Caco-2 (cell line): ENCODE data around the gene PID1. TPM values are rescaled to one million over a fixed set of nuclear protein-coding genes. Genes with fewer than 3 reads are reported as not detected.

Source experiments
- BruUV-seq: library from RNA; stranded (reverse); fragments of 400-500 nt; replicated peaks from 2 replicates; lab custom pipeline; 2021; lab: Mats Ljungman, UMichigan
- CTCF ChIA-PET: fragments of 300-600 bp; sonication (Branson Sonifier 250); formaldehyde crosslinking; loops from one replicate; lab custom pipeline; 2022; ENCODE audit warnings: antibody characterized with exemption; lab: Charles Lee
- POLR2A ChIA-PET: fragments of 300-600 bp; sonication (Branson Sonifier 250); formaldehyde crosslinking; loops from one replicate; lab custom pipeline; 2022; ENCODE audit warnings: antibody characterized with exemption; lab: Charles Lee
- DNase-seq, 2 experiments: peaks; one replicate each; pipeline versions ENCODE4 v3.0.0 to v3.0.0-alpha.2; 2020 to 2022
- H3K27me3 ChIP-seq: replicated peaks from 2 replicates; pipeline ENCODE4 v1.6.0; 2011; ENCODE audit warnings: low read length; ENCODE audit not compliant: control insufficient read depth, insufficient read depth
- H3K36me3 ChIP-seq: 2 replicates; pipeline ENCODE4 v1.5.1; 2011; ENCODE audit warnings: low read length; ENCODE audit not compliant: control insufficient read depth, insufficient read depth
- H3K4me1 ChIP-seq: fragments of 250-450 bp; sonication (Bioruptor Pico); 2 replicates; pipeline ENCODE4 v1.5.1; 2020; ENCODE audit warnings: mild to moderate bottlenecking
- H3K4me3 ChIP-seq: 2 replicates; pipeline ENCODE4 v1.5.1; 2011; ENCODE audit warnings: low read depth, mild to moderate bottlenecking, control low read depth, low read length
- H3K9me3 ChIP-seq: fragments of 250-450 bp; sonication (Bioruptor Pico); 2 replicates; pipeline ENCODE4 v1.5.1; 2020; ENCODE audit warnings: mild to moderate bottlenecking, moderate library complexity
- H3K27ac Mint-ChIP-seq: one replicate; pipeline ENCODE4 v1.8.0; 2022; ENCODE audit warnings: mixed read lengths; ENCODE audit not compliant: unreplicated experiment
- H3K27me3 Mint-ChIP-seq: one replicate; pipeline ENCODE4 v1.8.0; 2022; ENCODE audit warnings: mixed read lengths; ENCODE audit not compliant: insufficient read depth, unreplicated experiment
- H3K36me3 Mint-ChIP-seq: one replicate; pipeline ENCODE4 v1.8.0; 2022; ENCODE audit warnings: mild to moderate bottlenecking, mixed read lengths; ENCODE audit not compliant: insufficient read depth, unreplicated experiment
- H3K4me1 Mint-ChIP-seq: one replicate; pipeline ENCODE4 v1.8.0; 2022; ENCODE audit warnings: low read depth, mixed read lengths; ENCODE audit not compliant: unreplicated experiment
- H3K4me3 Mint-ChIP-seq: one replicate; pipeline ENCODE4 v1.8.0; 2022; ENCODE audit warnings: mild to moderate bottlenecking, moderate library complexity, mixed read lengths; ENCODE audit not compliant: unreplicated experiment
- H3K9me3 Mint-ChIP-seq: one replicate; pipeline ENCODE4 v1.8.0; 2022; ENCODE audit warnings: mixed read lengths; ENCODE audit not compliant: unreplicated experiment
- CTCF ChIP-seq, 2 experiments: fragments of 200-600 bp in 1 of 2; IDR thresholded peaks; 1 replicate in 1 of 2; 2 replicates in 1 of 2; pipeline versions ENCODE4 v1.5.1 to v1.8.0; 2011 to 2022; ENCODE audit warnings: antibody characterized with exemption in 1 of 2, control low read depth in 1 of 2, inconsistent platforms in 1 of 2, low read depth in 1 of 2, low read length in 1 of 2, mild to moderate bottlenecking in 1 of 2, moderate library complexity in 1 of 2; ENCODE audit not compliant: insufficient read depth in 1 of 2, severe bottlenecking in 1 of 2, unreplicated experiment in 1 of 2
- intact Hi-C: fragments of 100-400 bp; cut with micrococcal nuclease; formaldehyde crosslinking; loops from one replicate; pipeline ENCODE4 v1.10.0; 2022; ENCODE audit not compliant: unreplicated experiment
- total RNA-seq: library from RNA; stranded (reverse); gene quantifications from 2 replicates; pipeline ENCODE4 v1.2.3, GENCODE V29; 2022

The PID1 gene
- total RNA-seq, 1 experiment from 2014 or later = 9.8 TPM

- Mint-ChIP-seq H3K4me3 (no peak overlapping the region), H3K9me3 (no peaks in the 10 kb centered on the region), H3K36me3 (no peaks in the 10 kb centered on the region), H3K27me3 (no peaks in the 10 kb centered on the region), H3K27ac (no peak overlapping the region), H3K4me1 (no peaks in the 10 kb centered on the region)
- H3K4me1 ChIP-seq = no peaks in the 10 kb centered on the region
- no peaks in the 10 kb centered on the region for H3K9me3 ChIP-seq
- no peaks in the 10 kb centered on the region for H3K36me3 ChIP-seq
- intact Hi-C loops = no loop called here
- BruUV-seq = no TSS peak
- CTCF ChIA-PET = no interaction called here
- H3K4me3 ChIP-seq = no peak overlapping the region
- H3K27me3 ChIP-seq = no peaks in the 10 kb centered on the region
- no peak for DNase-seq
- POLR2A ChIA-PET = no interaction called here
- no peak for TF ChIP-seq CTCF (IDR thresholded peaks at IDR 0.05; ENCODE audit: insufficient read depth in 1 of 2, low read depth in 1 of 2, low read length in 1 of 2, severe bottlenecking in 1 of 2, unreplicated experiment in 1 of 2)
Measured at GRCh38 chr2:229109195-229109594, 161.9 kb downstream of the PID1 start.

- H3K36me3 Mint-ChIP-seq = no peaks in the 10 kb centered on the region
- no TSS peak for BruUV-seq
- Histone ChIP-seq H3K4me3 (no peak overlapping the region), H3K27me3 (no peaks in the 10 kb centered on the region), H3K9me3 (no peaks in the 10 kb centered on the region), H3K4me1 (no peaks in the 10 kb centered on the region), H3K36me3 (no peaks in the 10 kb centered on the region)
- intact Hi-C loops = no loop called here
- no peak overlapping the region for H3K4me3 Mint-ChIP-seq
- CTCF ChIA-PET = no interaction called here
- H3K4me1 Mint-ChIP-seq = no peaks in the 10 kb centered on the region
- TF ChIP-seq CTCF (IDR thresholded peaks at IDR 0.05; ENCODE audit: insufficient read depth in 1 of 2, low read depth in 1 of 2, low read length in 1 of 2, severe bottlenecking in 1 of 2, unreplicated experiment in 1 of 2) = no peak
- no peak for DNase-seq
- no peak overlapping the region for H3K27ac Mint-ChIP-seq
- no peaks in the 10 kb centered on the region for H3K9me3 Mint-ChIP-seq
- POLR2A ChIA-PET = no interaction called here
- no peaks in the 10 kb centered on the region for H3K27me3 Mint-ChIP-seq
Measured at GRCh38 chr2:229107601-229108000, 163.5 kb downstream of the PID1 start.

- BruUV-seq = no TSS peak
- Mint-ChIP-seq H3K4me3 (no peak overlapping the region), H3K9me3 (no peaks in the 10 kb centered on the region), H3K27ac (no peak overlapping the region), H3K4me1 (no peaks in the 10 kb centered on the region), H3K36me3 (no peaks in the 10 kb centered on the region), H3K27me3 (no peaks in the 10 kb centered on the region)
- Histone ChIP-seq H3K4me3 (no peak overlapping the region), H3K27me3 (no peaks in the 10 kb centered on the region), H3K9me3 (no peaks in the 10 kb centered on the region), H3K4me1 (no peaks in the 10 kb centered on the region), H3K36me3 (no peaks in the 10 kb centered on the region)
- ChIA-PET POLR2A (no interaction called here), CTCF (no interaction called here)
- TF ChIP-seq CTCF (IDR thresholded peaks at IDR 0.05; ENCODE audit: insufficient read depth in 1 of 2, low read depth in 1 of 2, low read length in 1 of 2, severe bottlenecking in 1 of 2, unreplicated experiment in 1 of 2) = no peak
- intact Hi-C loops = no loop called here
- no peak for DNase-seq
Measured at GRCh38 chr2:229104974-229105387, 166.1 kb downstream of the PID1 start.
